ENCODE results near the gene HOXC9.

HOXC9 gene

DNA sequence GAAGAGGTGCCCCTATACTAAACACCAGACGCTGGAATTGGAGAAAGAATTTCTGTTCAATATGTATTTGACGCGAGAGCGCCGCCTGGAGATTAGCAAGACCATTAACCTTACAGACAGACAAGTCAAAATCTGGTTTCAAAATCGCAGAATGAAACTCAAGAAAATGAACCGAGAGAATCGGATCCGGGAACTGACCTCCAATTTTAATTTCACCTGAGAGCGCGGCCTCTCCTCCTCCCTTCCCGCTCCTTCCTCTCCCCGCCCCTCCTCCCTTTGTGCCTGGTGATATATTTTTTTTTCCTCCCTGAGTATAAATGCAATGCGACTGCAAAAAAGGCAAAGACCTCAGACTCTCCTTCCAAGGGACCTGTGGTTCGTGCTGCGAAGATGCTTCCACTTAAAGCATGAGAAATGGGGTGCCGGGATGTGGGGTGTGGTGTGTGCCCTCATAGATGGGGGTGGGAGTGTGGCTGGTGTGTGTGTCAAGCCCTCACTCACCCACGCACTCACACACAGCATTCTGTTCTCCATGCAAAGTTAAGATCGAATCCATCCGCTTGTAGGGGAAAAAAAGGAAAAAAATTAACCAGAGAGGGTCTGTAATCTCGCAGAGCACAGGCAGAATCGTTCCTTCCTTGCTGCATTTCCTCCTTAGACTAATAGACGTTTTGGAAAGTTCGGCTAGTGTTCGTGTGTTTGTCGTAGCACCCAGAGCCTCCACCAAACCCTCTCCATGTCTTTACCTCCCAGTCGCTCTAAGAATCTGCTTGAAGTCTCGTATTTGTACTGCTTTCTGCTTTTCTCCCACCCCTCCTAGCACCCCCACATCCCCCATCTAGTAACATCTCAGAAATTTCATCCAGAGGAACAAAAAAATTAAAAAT is 10.5 kb upstream of the HOXC9 start:
- H3K27ac ChIP-seq = no peak overlapping the region
- H3K27me3 ChIP-seq (replicated peaks) = peaks cover 92% of the 10 kb centered on the region
- TF ChIP-seq, protein P1, sequence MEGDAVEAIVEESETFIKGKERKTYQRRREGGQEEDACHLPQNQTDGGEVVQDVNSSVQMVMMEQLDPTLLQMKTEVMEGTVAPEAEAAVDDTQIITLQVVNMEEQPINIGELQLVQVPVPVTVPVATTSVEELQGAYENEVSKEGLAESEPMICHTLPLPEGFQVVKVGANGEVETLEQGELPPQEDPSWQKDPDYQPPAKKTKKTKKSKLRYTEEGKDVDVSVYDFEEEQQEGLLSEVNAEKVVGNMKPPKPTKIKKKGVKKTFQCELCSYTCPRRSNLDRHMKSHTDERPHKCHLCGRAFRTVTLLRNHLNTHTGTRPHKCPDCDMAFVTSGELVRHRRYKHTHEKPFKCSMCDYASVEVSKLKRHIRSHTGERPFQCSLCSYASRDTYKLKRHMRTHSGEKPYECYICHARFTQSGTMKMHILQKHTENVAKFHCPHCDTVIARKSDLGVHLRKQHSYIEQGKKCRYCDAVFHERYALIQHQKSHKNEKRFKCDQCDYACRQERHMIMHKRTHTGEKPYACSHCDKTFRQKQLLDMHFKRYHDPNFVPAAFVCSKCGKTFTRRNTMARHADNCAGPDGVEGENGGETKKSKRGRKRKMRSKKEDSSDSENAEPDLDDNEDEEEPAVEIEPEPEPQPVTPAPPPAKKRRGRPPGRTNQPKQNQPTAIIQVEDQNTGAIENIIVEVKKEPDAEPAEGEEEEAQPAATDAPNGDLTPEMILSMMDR (IDR thresholded peaks at IDR 0.05; ENCODE audit: low read depth, low read length, missing control alignments) = peak; percentile 66
- in situ Hi-C loops (cut with HindIII; ENCODE audit: low pct_ligation_motif_present, low sequenced_read_pairs) = no loop called here
- no peak overlapping the region for H3K4me3 ChIP-seq (ENCODE audit: low read depth, low read length)
- no peaks in the 10 kb centered on the region for H3K36me3 ChIP-seq (replicated peaks)
- no peak for DNase-seq

GRCh38 chr12:53990311-53991076 is 9.5 kb upstream of the HOXC9 start:
- in situ Hi-C loops (cut with HindIII; ENCODE audit: low pct_ligation_motif_present, low sequenced_read_pairs) = no loop called here
- no peak for DNase-seq
- no peaks in the 10 kb centered on the region for H3K36me3 ChIP-seq (replicated peaks)
- TF ChIP-seq, protein P1 (IDR thresholded peaks at IDR 0.05; ENCODE audit: low read depth, low read length, missing control alignments) = no peak
- H3K4me3 ChIP-seq (ENCODE audit: low read depth, low read length) = no peak overlapping the region
- H3K27ac ChIP-seq = no peak overlapping the region
- peaks cover 98% of the 10 kb centered on the region for H3K27me3 ChIP-seq (replicated peaks)

GRCh38 chr12:53991077-53991460 is 8.9 kb upstream of the HOXC9 start:
- Histone ChIP-seq H3K4me3 (ENCODE audit: low read depth, low read length) (no peak overlapping the region), H3K27ac (no peak overlapping the region), H3K36me3 (replicated peaks) (no peaks in the 10 kb centered on the region), H3K27me3 (replicated peaks) (peaks cover 98% of the 10 kb centered on the region)
- in situ Hi-C loops (cut with HindIII; ENCODE audit: low pct_ligation_motif_present, low sequenced_read_pairs) = no loop called here
- TF ChIP-seq, protein P1 (IDR thresholded peaks at IDR 0.05; ENCODE audit: low read depth, low read length, missing control alignments) = no peak
- no peak for DNase-seq

DNA sequence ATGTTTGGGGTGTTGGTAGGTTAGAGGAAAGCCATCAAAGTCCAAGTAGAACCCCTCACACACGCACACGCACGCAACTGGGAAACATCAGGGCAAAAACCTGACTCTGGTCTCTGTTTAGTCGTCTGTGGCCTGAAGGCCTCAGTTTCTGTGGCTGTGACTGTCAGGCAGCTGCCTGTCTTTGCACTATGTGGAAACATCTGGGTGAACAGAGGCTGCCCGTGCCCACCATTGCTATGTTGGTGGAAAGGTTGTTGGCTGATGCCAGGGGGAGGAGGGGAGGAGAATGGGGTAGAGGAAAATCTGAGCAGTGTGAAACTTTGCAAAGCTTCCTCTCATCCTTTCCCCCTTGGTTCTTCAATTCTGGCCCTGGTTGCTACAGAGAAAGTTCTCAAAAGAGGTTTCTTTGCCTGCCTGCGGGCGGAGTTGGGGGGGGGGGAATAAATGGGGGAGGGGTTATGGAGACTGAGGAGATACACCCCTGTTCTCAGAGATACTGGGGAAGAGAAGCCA is 7.5 kb upstream of the HOXC9 start:
- H3K27ac ChIP-seq = no peak overlapping the region
- H3K36me3 ChIP-seq (replicated peaks) = no peaks in the 10 kb centered on the region
- H3K4me3 ChIP-seq (ENCODE audit: low read depth, low read length) = no peak overlapping the region
- TF ChIP-seq, protein P1 (IDR thresholded peaks at IDR 0.05; ENCODE audit: low read depth, low read length, missing control alignments) = no peak
- peaks cover 97% of the 10 kb centered on the region for H3K27me3 ChIP-seq (replicated peaks)
- no peak for DNase-seq
- in situ Hi-C loops (cut with HindIII; ENCODE audit: low pct_ligation_motif_present, low sequenced_read_pairs) = no loop called here

- Histone ChIP-seq H3K27ac (no peak overlapping the region), H3K36me3 (replicated peaks) (no peaks in the 10 kb centered on the region), H3K4me3 (ENCODE audit: low read depth, low read length) (no peak overlapping the region), H3K27me3 (replicated peaks) (peaks cover 97% of the 10 kb centered on the region)
- in situ Hi-C loops (cut with HindIII; ENCODE audit: low pct_ligation_motif_present, low sequenced_read_pairs) = no loop called here
- no peak for DNase-seq
- TF ChIP-seq, protein P1 (IDR thresholded peaks at IDR 0.05; ENCODE audit: low read depth, low read length, missing control alignments) = no peak
Observed at GRCh38 chr12:53993162-53994008, 6.6 kb upstream of the HOXC9 start.

All from brain microvascular endothelial cell (primary cell).